Neural crest cell (in vitro differentiated cells): ENCODE results near the gene PUM2. TPM values are rescaled to one million over a fixed set of nuclear protein-coding genes. Genes with fewer than 3 reads are reported as not detected.

Experiments
- DNase-seq: peaks from one replicate; pipeline ENCODE4 v3.0.0; 2021; ENCODE audit warnings: low read depth, mixed read lengths, low spot score
- H3K27ac Mint-ChIP-seq: one replicate; pipeline ENCODE4 v1.8.0; 2021; ENCODE audit warnings: mild to moderate bottlenecking, mixed read lengths; ENCODE audit not compliant: unreplicated experiment
- H3K27me3 Mint-ChIP-seq: 2 replicates; pipeline ENCODE4 v1.8.0; 2021; ENCODE audit warnings: low read depth, mild to moderate bottlenecking, mixed read lengths
- H3K36me3 Mint-ChIP-seq: 2 replicates; pipeline ENCODE4 v1.8.0; 2021; ENCODE audit warnings: low read depth, mild to moderate bottlenecking, mixed read lengths
- H3K4me1 Mint-ChIP-seq: 2 replicates; pipeline ENCODE4 v1.8.0; 2021; ENCODE audit warnings: mixed read lengths
- H3K4me3 Mint-ChIP-seq: one replicate; pipeline ENCODE4 v1.8.0; 2021; ENCODE audit warnings: mild to moderate bottlenecking, mixed read lengths
- H3K9me3 Mint-ChIP-seq: 2 replicates; pipeline ENCODE4 v1.8.0; 2021; ENCODE audit warnings: mixed read lengths
- total RNA-seq: library from RNA; stranded (reverse); gene quantifications from 2 replicates; pipeline ENCODE4 v1.2.1, GENCODE V29; 2021
- TF ChIP-seq, protein P1 (sequence below): fragments of 200-600 bp; sonication (generic); conservative IDR thresholded peaks from 2 replicates; pipeline ENCODE4 v1.5.0; 2021; ENCODE audit warnings: antibody characterized with exemption, mild to moderate bottlenecking

PUM2 gene
- total RNA-seq, 1 donor from 2014 or later, result 110 TPM

DNA sequence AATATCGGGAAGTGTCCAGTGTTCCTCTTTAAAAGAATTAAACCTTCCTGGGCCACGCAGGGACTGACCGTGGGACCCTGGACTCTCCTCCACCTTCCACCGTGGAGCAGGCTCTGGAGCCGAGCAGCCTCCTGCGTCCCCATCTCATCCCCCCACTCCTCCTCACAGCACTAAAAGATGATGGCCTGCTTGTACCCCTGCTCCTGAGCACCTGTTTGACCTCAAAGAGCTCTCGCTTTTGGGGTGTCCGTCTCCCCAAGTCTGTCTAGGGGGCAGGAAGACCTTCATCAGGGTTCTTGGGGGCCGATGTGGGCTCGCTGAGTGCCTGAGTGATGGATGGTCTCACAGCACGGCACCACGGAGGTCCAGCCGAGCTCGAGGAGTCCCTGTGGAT lies 124.5 kb downstream of the PUM2 start:
- TF ChIP-seq, protein P1, sequence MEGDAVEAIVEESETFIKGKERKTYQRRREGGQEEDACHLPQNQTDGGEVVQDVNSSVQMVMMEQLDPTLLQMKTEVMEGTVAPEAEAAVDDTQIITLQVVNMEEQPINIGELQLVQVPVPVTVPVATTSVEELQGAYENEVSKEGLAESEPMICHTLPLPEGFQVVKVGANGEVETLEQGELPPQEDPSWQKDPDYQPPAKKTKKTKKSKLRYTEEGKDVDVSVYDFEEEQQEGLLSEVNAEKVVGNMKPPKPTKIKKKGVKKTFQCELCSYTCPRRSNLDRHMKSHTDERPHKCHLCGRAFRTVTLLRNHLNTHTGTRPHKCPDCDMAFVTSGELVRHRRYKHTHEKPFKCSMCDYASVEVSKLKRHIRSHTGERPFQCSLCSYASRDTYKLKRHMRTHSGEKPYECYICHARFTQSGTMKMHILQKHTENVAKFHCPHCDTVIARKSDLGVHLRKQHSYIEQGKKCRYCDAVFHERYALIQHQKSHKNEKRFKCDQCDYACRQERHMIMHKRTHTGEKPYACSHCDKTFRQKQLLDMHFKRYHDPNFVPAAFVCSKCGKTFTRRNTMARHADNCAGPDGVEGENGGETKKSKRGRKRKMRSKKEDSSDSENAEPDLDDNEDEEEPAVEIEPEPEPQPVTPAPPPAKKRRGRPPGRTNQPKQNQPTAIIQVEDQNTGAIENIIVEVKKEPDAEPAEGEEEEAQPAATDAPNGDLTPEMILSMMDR, result no peak
- Mint-ChIP-seq H3K4me1 (peaks cover 27% of the 10 kb centered on the region), H3K36me3 (no peaks in the 10 kb centered on the region), H3K9me3 (no peaks in the 10 kb centered on the region), H3K27me3 (no peaks in the 10 kb centered on the region), H3K27ac (no peak overlapping the region), H3K4me3 (peak overlapping the region; percentile 94)
- no peak for DNase-seq

DNA sequence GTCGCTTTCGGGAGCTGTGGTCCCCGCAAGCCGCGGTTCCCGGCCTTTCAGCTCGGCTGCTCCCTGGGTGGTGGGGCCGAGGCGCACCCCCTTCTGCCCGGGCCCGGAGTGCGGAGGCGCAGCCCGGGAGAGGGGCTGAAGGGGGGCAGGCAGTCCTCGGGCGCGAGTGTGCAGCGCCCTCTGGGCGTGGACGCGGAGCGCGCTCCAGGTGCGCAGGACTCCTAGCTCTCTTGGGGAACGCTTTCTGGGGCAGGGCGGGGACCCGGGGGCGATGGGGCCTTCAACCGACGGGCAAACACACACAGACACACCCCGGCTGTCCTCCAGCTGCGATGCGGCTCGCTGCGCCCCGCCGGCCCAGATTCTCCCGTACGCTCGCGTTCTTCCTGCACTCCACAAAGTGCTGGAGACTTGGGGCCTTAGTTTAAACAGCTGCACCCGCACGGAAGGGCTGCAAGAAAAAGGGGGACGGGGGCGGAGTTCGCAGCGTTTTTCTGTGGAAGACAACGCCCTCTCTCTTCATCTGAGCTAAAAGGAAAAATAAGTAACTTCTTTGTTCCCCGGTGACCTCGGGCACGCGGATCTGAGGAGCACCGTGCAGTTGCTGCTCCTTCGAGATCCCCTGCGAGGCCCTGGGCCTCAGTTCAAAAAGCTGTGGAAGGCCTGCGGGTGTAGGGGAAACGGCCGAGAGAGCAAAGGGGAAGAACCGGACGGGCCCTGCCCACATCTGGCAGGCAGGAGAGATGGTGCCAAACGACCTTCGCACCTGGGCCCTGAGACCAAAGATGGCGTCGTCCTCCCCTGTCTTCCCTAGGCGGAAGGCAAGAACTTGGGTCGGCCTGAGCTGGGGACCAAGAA lies 125.1 kb downstream of the PUM2 start:
- no peaks in the 10 kb centered on the region for H3K36me3 Mint-ChIP-seq
- peak overlapping the region; percentile 94 for H3K4me3 Mint-ChIP-seq
- H3K4me1 Mint-ChIP-seq, result peaks cover 31% of the 10 kb centered on the region
- DNase-seq, result peak; percentile 63
- no peaks in the 10 kb centered on the region for H3K27me3 Mint-ChIP-seq
- no peaks in the 10 kb centered on the region for H3K9me3 Mint-ChIP-seq
- H3K27ac Mint-ChIP-seq, result peak overlapping the region; percentile 92
- TF ChIP-seq, protein P1, result peak; percentile 65

DNA sequence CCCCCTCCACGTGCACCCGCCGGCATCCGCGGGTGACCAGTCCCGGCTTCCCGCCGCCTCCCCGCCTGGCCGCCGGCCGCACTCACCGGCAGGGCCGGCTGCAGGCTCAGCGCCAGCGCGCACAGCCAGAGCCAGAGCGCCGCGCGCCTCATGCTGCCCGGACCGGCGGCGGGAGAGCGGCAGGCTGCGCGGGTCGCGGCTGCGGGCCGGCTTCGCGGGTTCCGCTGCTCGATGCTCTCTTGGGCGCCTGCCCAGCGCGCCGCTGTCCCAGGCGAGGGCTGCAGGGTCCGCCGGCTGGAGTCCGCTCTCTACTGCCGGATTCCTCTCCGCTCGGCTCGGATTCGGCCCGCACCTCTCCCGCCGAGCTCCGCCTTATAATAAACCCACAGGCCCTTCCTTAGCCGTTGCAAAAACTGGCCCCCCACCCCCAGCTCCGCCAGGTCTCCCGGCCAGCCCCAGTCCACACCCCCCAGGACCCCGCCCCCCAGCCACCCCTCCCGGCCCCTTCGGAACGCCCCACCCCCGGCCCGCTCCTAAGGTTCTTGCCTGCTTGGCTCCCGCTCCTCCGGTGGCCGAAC lies 125.8 kb downstream of the PUM2 start, which contains the start of gene SDC1:
Gene SDC1, minus strand, starts transcription at position 415 of the 578 bp plus-strand sequence. Its CDS starts 263 bp downstream, at position 152.
- Mint-ChIP-seq H3K36me3 (no peaks in the 10 kb centered on the region), H3K27me3 (no peaks in the 10 kb centered on the region), H3K4me3 (peak within 1 kb of the TSS; percentile 94), H3K27ac (peak within 1 kb of the TSS; percentile 92), H3K9me3 (no peaks in the 10 kb centered on the region), H3K4me1 (peaks cover 39% of the 10 kb centered on the region)
- peak; percentile 56 for DNase-seq
- TF ChIP-seq, protein P1, result no peak

DNA sequence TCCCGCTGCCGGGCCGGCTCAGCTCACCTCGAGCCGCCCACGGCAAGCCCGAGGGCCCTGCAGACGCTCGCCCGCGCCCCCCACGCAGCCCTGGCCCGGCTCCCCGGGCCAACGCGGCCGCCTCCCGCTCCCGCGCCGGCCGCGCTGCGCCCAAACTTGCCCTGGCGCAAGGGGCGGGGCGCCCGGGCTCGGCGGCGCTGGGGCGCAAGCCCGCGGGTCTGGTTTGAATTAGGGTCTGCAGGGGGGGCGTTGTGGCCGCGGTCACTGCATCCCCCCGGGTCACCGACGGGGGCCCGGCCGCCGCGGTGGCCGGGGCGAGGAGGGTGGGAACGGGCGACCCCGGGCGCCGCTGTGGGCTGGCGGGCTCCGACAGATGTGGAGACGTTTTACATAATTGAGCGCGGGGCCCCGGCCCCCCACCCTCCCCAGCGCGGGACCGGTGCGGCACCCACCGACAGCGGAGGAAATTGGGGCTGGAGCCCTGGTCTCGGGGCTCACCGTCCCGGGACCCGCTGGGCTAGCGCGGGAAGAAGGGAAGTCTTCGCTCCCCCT lies 126.4 kb downstream of the PUM2 start:
- H3K4me1 Mint-ChIP-seq, result peaks cover 41% of the 10 kb centered on the region
- peak; percentile 37 for DNase-seq
- H3K9me3 Mint-ChIP-seq, result no peaks in the 10 kb centered on the region
- H3K27me3 Mint-ChIP-seq, result no peaks in the 10 kb centered on the region
- no peak overlapping the region for H3K27ac Mint-ChIP-seq
- H3K36me3 Mint-ChIP-seq, result no peaks in the 10 kb centered on the region
- no peak overlapping the region for H3K4me3 Mint-ChIP-seq
- TF ChIP-seq, protein P1, result no peak

DNA sequence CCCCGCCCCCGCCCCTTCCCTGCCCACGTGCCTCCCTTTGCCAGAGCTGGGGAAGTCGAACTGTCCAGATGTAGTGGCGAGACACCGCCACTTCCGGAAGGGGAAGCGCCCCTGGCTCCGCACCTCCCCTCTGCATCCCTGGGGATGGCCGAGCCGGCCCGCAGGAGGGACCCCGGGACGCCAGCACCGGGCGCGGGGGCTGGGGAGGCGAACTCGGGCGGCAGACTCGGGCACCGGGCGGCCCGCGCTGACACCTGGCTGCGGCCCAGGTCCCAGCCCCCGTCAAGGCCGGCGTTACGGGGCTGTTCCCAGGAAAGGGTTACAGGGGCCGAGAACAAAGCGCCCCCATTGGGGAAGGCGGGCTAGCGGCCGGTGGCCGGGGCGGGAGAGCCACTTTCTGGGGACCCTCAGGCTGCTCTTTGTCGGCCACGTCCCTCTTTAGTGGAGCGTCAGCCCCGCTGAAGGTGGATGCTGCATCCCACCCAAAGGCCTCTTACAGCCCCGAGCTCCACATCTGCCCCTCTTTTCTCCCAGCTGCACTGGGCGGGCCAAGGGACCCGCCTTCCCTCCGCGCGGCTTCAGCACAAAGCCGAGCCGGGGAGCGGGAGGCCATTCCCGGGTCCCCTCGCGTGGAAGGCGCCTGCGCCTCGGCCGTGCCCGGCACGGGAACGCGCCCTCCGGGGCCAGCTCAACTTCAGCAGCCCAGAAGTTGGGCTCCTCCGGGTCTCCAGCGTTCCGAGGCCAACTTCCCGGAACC lies 127.1 kb downstream of the PUM2 start:
- peaks cover under 1% of the 10 kb centered on the region for H3K36me3 Mint-ChIP-seq
- peak; percentile 48 for DNase-seq
- H3K9me3 Mint-ChIP-seq, result no peaks in the 10 kb centered on the region
- peaks cover 45% of the 10 kb centered on the region for H3K4me1 Mint-ChIP-seq
- no peaks in the 10 kb centered on the region for H3K27me3 Mint-ChIP-seq
- peak overlapping the region; percentile 85 for H3K4me3 Mint-ChIP-seq
- no peak overlapping the region for H3K27ac Mint-ChIP-seq
- TF ChIP-seq, protein P1, result peak; percentile 24
